CMK (cell line): ENCODE results near the gene C14orf119.

Experiments
- DNase-seq: peaks from one replicate; pipeline ENCODE4 v3.0.0-alpha.2; 2010; ENCODE audit warnings: low read depth

The C14orf119 gene

GRCh38 chr14:23126548-23127278, 31.4 kb downstream of the C14orf119 start:
- no peak for DNase-seq

GRCh38 chr14:23127861-23128260, 32.6 kb downstream of the C14orf119 start:
- no peak for DNase-seq

- no peak for DNase-seq
These were observed 33.9 kb downstream of the C14orf119 start for GRCh38 chr14:23128969-23129758.

- DNase-seq, result no peak
These were observed 34.5 kb downstream of the C14orf119 start for GRCh38 chr14:23129759-23130316.

GRCh38 chr14:23130871-23131270, 35.6 kb downstream of the C14orf119 start:
- no peak for DNase-seq

- DNase-seq, result no peak
These were observed 36.2 kb downstream of the C14orf119 start for GRCh38 chr14:23131482-23131881.

GRCh38 chr14:23132970-23133369, 37.7 kb downstream of the C14orf119 start:
- DNase-seq, result no peak

GRCh38 chr14:23136566-23137133, 41.3 kb downstream of the C14orf119 start:
- no peak for DNase-seq

- no peak for DNase-seq
These were observed 42.0 kb downstream of the C14orf119 start for GRCh38 chr14:23137192-23137812.

GRCh38 chr14:23137813-23138535, 42.7 kb downstream of the C14orf119 start:
- no peak for DNase-seq

- DNase-seq, result no peak
These were observed 44.6 kb downstream of the C14orf119 start for GRCh38 chr14:23139874-23140273.

GRCh38 chr14:23140371-23140770, 45.1 kb downstream of the C14orf119 start:
- no peak for DNase-seq

- no peak for DNase-seq
These were observed 46.6 kb downstream of the C14orf119 start for GRCh38 chr14:23141706-23142444.

GRCh38 chr14:23142826-23143225, 47.5 kb downstream of the C14orf119 start:
- no peak for DNase-seq

GRCh38 chr14:23143911-23144310, 48.6 kb downstream of the C14orf119 start:
- DNase-seq, result no peak

- no peak for DNase-seq
These were observed 50.6 kb downstream of the C14orf119 start for GRCh38 chr14:23145794-23146350.

GRCh38 chr14:23146351-23146910, 51.1 kb downstream of the C14orf119 start:
- DNase-seq, result no peak

- DNase-seq, result no peak
These were observed 51.7 kb downstream of the C14orf119 start for GRCh38 chr14:23146980-23147379.

GRCh38 chr14:23147676-23148075, 52.4 kb downstream of the C14orf119 start:
- DNase-seq, result no peak

GRCh38 chr14:23148591-23149249, 53.4 kb downstream of the C14orf119 start:
- no peak for DNase-seq
